Mucosa of rectum (tissue), 2 donors: ENCODE measurements around the gene ANO1.
"Not testable (repeated sequence)": the region's sequence is repeated elsewhere in the genome, so short reads cannot be mapped to it uniquely, and the experiment has no call there.

Experiments used
- H3K27ac ChIP-seq, 2 donors: one replicate each; pipeline ENCODE4 v1.7.0; 2013; ENCODE audit warnings: inconsistent platforms in 2 of 2, low read depth in 2 of 2, low read length in 2 of 2
- H3K27me3 ChIP-seq, 2 donors: one replicate each; pipeline ENCODE4 v1.7.0; 2013; ENCODE audit warnings: low read length in 2 of 2; ENCODE audit not compliant: control insufficient read depth in 2 of 2, insufficient read depth in 2 of 2
- H3K36me3 ChIP-seq, 2 donors: one replicate each; pipeline ENCODE4 v1.7.0; 2013; ENCODE audit warnings: low read length in 2 of 2; ENCODE audit not compliant: control insufficient read depth in 2 of 2, insufficient read depth in 2 of 2
- H3K4me1 ChIP-seq, 2 donors: one replicate each; pipeline ENCODE4 v1.7.0; 2013; ENCODE audit warnings: low read length in 2 of 2, mild to moderate bottlenecking in 1 of 2; ENCODE audit not compliant: control insufficient read depth in 2 of 2, insufficient read depth in 2 of 2
- H3K4me3 ChIP-seq, 2 donors: one replicate each; pipeline ENCODE4 v1.7.0; 2013; ENCODE audit warnings: low read length in 2 of 2
- H3K9ac ChIP-seq, 2 donors: one replicate each; pipeline ENCODE4 v1.7.0; 2013; ENCODE audit warnings: low read length in 2 of 2, low read depth in 1 of 2, mild to moderate bottlenecking in 1 of 2
- H3K9me3 ChIP-seq, 2 donors: one replicate each; pipeline ENCODE4 v1.7.0; 2013; ENCODE audit warnings: low read length in 2 of 2; ENCODE audit not compliant: control insufficient read depth in 2 of 2
- donor health status: healthy.
- donor health status: Normal muscosa, but diverticular disease.

The ANO1 gene

GRCh38 chr11:70206226-70206981 is 128.3 kb downstream of the ANO1 start:
- no peak overlapping the region for H3K27ac ChIP-seq
- H3K9me3 ChIP-seq = no peaks in the 10 kb centered on the region
- H3K27me3 ChIP-seq = no peaks in the 10 kb centered on the region
- H3K9ac ChIP-seq = no peak overlapping the region
- peaks cover 11 to 17% of the 10 kb centered on the region in 2 donors for H3K4me1 ChIP-seq
- no peak overlapping the region for H3K4me3 ChIP-seq
- peaks cover 25 to 39% of the 10 kb centered on the region in 2 donors for H3K36me3 ChIP-seq

GRCh38 chr11:70206982-70207376 is 128.9 kb downstream of the ANO1 start:
- Histone ChIP-seq H3K36me3 (peaks cover 25 to 39% of the 10 kb centered on the region in 2 donors), H3K9ac (no peak overlapping the region), H3K27ac (no peak overlapping the region)

GRCh38 chr11:70207531-70208131 is 129.5 kb downstream of the ANO1 start:
- H3K9ac ChIP-seq = no peak overlapping the region

More at GRCh38 chr11:70206982-70207376, 128.9 kb downstream of the ANO1 start:
- Histone ChIP-seq H3K4me1 (peaks cover 11 to 17% of the 10 kb centered on the region in 2 donors), H3K9me3 (no peaks in the 10 kb centered on the region), H3K27me3 (no peaks in the 10 kb centered on the region), H3K4me3 (no peak overlapping the region)

GRCh38 chr11:70209391-70209912 is 131.3 kb downstream of the ANO1 start:
- no peak overlapping the region for H3K27ac ChIP-seq
- peaks cover 25 to 39% of the 10 kb centered on the region in 2 donors for H3K36me3 ChIP-seq
- peaks cover 6% of the 10 kb centered on the region in 2 donors for H3K4me1 ChIP-seq
- H3K4me3 ChIP-seq = no peak overlapping the region
- H3K9ac ChIP-seq = no peak overlapping the region
- no peaks in the 10 kb centered on the region for H3K27me3 ChIP-seq
- no peaks in the 10 kb centered on the region for H3K9me3 ChIP-seq

More at GRCh38 chr11:70207531-70208131, 129.5 kb downstream of the ANO1 start:
- H3K9me3 ChIP-seq = no peaks in the 10 kb centered on the region
- no peak overlapping the region for H3K27ac ChIP-seq
- H3K4me1 ChIP-seq = peaks cover 11 to 16% of the 10 kb centered on the region in 2 donors
- no peak overlapping the region for H3K4me3 ChIP-seq
- H3K27me3 ChIP-seq = no peaks in the 10 kb centered on the region
- peaks cover 25 to 39% of the 10 kb centered on the region in 2 donors for H3K36me3 ChIP-seq

- Histone ChIP-seq H3K9ac (no peak overlapping the region), H3K9me3 (no peaks in the 10 kb centered on the region), H3K4me1 (peaks cover 0 to under 1% of the 10 kb centered on the region in 2 donors), H3K27me3 (no peaks in the 10 kb centered on the region), H3K27ac (no peak overlapping the region), H3K4me3 (no peak overlapping the region), H3K36me3 (peaks cover 21 to 35% of the 10 kb centered on the region in 2 donors)
These were observed 132.0 kb downstream of the ANO1 start for GRCh38 chr11:70210051-70210501.

GRCh38 chr11:70210530-70210929 is 132.4 kb downstream of the ANO1 start:
- no peaks in the 10 kb centered on the region for H3K4me1 ChIP-seq
- peaks cover 19 to 31% of the 10 kb centered on the region in 2 donors for H3K36me3 ChIP-seq
- no peaks in the 10 kb centered on the region for H3K27me3 ChIP-seq
- no peak overlapping the region for H3K27ac ChIP-seq
- no peaks in the 10 kb centered on the region for H3K9me3 ChIP-seq
- H3K9ac ChIP-seq = no peak overlapping the region
- H3K4me3 ChIP-seq = no peak overlapping the region

GRCh38 chr11:70212227-70212811 is 134.2 kb downstream of the ANO1 start:
- H3K4me1 ChIP-seq = no peaks in the 10 kb centered on the region
- H3K27me3 ChIP-seq = no peaks in the 10 kb centered on the region
- peak overlapping the region; percentile 25 to 32 for H3K27ac ChIP-seq
- H3K9ac ChIP-seq = peak overlapping the region in 1 of 2 donors; percentile 58
- peaks cover 9 to 17% of the 10 kb centered on the region in 2 donors for H3K36me3 ChIP-seq
- peak overlapping the region; percentile 41 to 62 for H3K4me3 ChIP-seq
- H3K9me3 ChIP-seq = no peaks in the 10 kb centered on the region

- H3K36me3 ChIP-seq, H3K9me3 ChIP-seq, H3K4me1 ChIP-seq, H3K27ac ChIP-seq, H3K27me3 ChIP-seq, H3K4me3 ChIP-seq, H3K9ac ChIP-seq: not testable (repeated sequence)
These were observed 139.3 kb downstream of the ANO1 start for GRCh38 chr11:70217388-70217787.

GRCh38 chr11:70218076-70218475 is 140.0 kb downstream of the ANO1 start:
- H3K27me3 ChIP-seq, H3K36me3 ChIP-seq, H3K9me3 ChIP-seq, H3K27ac ChIP-seq, H3K4me3 ChIP-seq, H3K4me1 ChIP-seq, H3K9ac ChIP-seq: not testable (repeated sequence)

- no peaks in the 10 kb centered on the region for H3K36me3 ChIP-seq
- no peaks in the 10 kb centered on the region for H3K27me3 ChIP-seq
- H3K4me1 ChIP-seq = peaks cover 0 to under 1% of the 10 kb centered on the region in 2 donors
These were observed 142.0 kb downstream of the ANO1 start for GRCh38 chr11:70220136-70220535.

More at GRCh38 chr11:70220136-70220535, 142.0 kb downstream of the ANO1 start:
- Histone ChIP-seq H3K9me3 (no peaks in the 10 kb centered on the region), H3K4me3 (no peak overlapping the region), H3K9ac (no peak overlapping the region), H3K27ac (no peak overlapping the region)
